ENCODE measurements around the gene CABCOCO1.

Gene CABCOCO1

DNA sequence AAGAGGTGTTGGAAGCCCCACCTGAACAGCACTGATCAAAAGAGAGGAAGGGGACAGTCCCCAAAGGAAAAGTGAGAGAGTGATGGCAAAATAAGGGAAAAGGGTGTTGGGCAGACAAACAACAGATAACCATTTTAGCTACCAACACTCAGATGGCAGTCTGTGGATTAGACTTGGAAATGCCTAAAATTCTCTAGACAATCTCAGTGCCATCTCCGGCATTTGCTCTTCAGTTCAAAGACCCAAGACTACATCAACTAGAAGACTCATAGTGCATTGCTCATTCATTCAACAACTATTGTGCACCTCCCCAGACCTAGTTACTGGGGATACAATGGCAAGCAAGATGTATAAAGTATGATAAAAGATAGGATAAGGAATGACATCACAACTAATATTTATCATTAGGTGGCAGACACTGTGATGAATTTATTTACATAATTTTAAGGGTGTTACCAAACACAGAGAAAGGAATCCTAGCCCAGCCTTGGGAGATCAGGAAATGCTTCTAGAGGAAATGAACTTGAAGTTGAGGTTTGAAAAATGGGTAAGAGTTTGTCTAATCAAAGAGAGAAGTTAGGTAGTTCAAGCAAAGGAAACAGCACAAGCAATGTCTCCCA is 129.5 kb downstream of the CABCOCO1 start:
- H3K27me3 ChIP-seq (ENCODE audit: control insufficient read depth in 1 of 2, insufficient read depth in 2 of 2, low read length in 2 of 2) = no peaks in the 10 kb centered on the region
- no peak overlapping the region for H3K27ac ChIP-seq (ENCODE audit: low read depth, low read length)
- H3K9me3 ChIP-seq (ENCODE audit: low read length) = no peaks in the 10 kb centered on the region
- H3K4me1 ChIP-seq (ENCODE audit: insufficient read depth, low read length) = peaks cover 13% of the 10 kb centered on the region
- no peak overlapping the region for H3K9ac ChIP-seq (ENCODE audit: low read length)
- no peaks in the 10 kb centered on the region for H3K36me3 ChIP-seq (ENCODE audit: insufficient read depth, low read length)
- no peak overlapping the region for H3K4me3 ChIP-seq (ENCODE audit: low read depth in 1 of 2, low read length in 2 of 2)

GRCh38 chr10:61792921-61793320 is 130.2 kb downstream of the CABCOCO1 start:
- Histone ChIP-seq H3K4me1 (ENCODE audit: insufficient read depth, low read length) (peaks cover 9% of the 10 kb centered on the region), H3K36me3 (ENCODE audit: insufficient read depth, low read length) (no peaks in the 10 kb centered on the region), H3K9me3 (ENCODE audit: low read length) (no peaks in the 10 kb centered on the region), H3K4me3 (ENCODE audit: low read depth in 1 of 2, low read length in 2 of 2) (no peak overlapping the region), H3K27me3 (ENCODE audit: control insufficient read depth in 1 of 2, insufficient read depth in 2 of 2, low read length in 2 of 2) (no peaks in the 10 kb centered on the region), H3K27ac (ENCODE audit: low read depth, low read length) (no peak overlapping the region), H3K9ac (ENCODE audit: low read length) (no peak overlapping the region)

- Histone ChIP-seq H3K27ac (ENCODE audit: low read depth, low read length) (no peak overlapping the region), H3K27me3 (ENCODE audit: control insufficient read depth in 1 of 2, insufficient read depth in 2 of 2, low read length in 2 of 2) (no peaks in the 10 kb centered on the region), H3K4me1 (ENCODE audit: insufficient read depth, low read length) (peaks cover 9% of the 10 kb centered on the region), H3K9ac (ENCODE audit: low read length) (no peak overlapping the region), H3K4me3 (ENCODE audit: low read depth in 1 of 2, low read length in 2 of 2) (no peak overlapping the region), H3K36me3 (ENCODE audit: insufficient read depth, low read length) (no peaks in the 10 kb centered on the region), H3K9me3 (ENCODE audit: low read length) (no peaks in the 10 kb centered on the region)
Observed at GRCh38 chr10:61793760-61794703, 131.3 kb downstream of the CABCOCO1 start.

DNA sequence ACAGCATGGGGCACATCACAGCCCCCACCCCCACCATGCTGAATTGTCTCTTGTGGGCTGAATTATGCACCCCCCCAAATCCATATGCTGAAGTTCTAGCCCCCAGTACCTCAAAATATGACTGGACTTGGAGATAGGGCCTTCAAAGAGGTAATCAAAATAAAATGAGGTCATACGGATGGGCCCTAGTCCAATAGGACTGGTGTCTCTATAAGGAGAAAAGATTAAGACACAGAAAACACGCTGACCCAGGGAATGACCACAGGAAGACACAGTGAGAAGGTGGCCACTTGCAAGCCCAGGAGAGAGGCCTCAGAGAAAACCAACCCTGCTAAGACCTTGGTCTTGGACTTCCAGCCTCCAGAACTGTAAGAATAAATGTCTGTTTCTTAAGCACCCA is 132.4 kb downstream of the CABCOCO1 start:
- H3K4me1 ChIP-seq (ENCODE audit: insufficient read depth, low read length) = peaks cover 9% of the 10 kb centered on the region
- H3K27ac ChIP-seq (ENCODE audit: low read depth, low read length) = no peak overlapping the region
- no peaks in the 10 kb centered on the region for H3K36me3 ChIP-seq (ENCODE audit: insufficient read depth, low read length)
- no peaks in the 10 kb centered on the region for H3K27me3 ChIP-seq (ENCODE audit: control insufficient read depth in 1 of 2, insufficient read depth in 2 of 2, low read length in 2 of 2)
- H3K9ac ChIP-seq (ENCODE audit: low read length) = no peak overlapping the region
- no peaks in the 10 kb centered on the region for H3K9me3 ChIP-seq (ENCODE audit: low read length)
- H3K4me3 ChIP-seq (ENCODE audit: low read depth in 1 of 2, low read length in 2 of 2) = no peak overlapping the region

DNA sequence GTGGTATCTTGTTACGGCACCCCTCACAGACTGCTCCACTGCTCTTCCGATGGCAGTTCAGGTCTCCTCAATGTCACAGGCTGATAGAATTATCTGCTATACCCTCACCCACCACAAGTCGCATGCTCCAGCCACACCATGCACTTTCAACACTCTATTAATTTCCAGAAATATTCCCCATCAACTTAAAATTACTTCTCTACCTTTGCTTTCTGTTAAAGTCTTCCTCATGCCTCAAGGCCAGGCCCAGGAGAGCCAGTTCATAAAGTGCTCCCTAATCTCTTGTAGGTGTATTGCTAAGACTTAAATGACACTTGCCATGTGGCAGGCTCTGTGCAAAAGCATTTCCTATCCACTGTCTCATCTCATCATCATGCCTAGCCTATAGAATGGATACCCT is 132.8 kb downstream of the CABCOCO1 start:
- no peaks in the 10 kb centered on the region for H3K9me3 ChIP-seq (ENCODE audit: low read length)
- H3K9ac ChIP-seq (ENCODE audit: low read length) = no peak overlapping the region
- no peak overlapping the region for H3K4me3 ChIP-seq (ENCODE audit: low read depth in 1 of 2, low read length in 2 of 2)
- H3K36me3 ChIP-seq (ENCODE audit: insufficient read depth, low read length) = no peaks in the 10 kb centered on the region
- H3K27ac ChIP-seq (ENCODE audit: low read depth, low read length) = no peak overlapping the region
- no peaks in the 10 kb centered on the region for H3K27me3 ChIP-seq (ENCODE audit: control insufficient read depth in 1 of 2, insufficient read depth in 2 of 2, low read length in 2 of 2)
- peaks cover 9% of the 10 kb centered on the region for H3K4me1 ChIP-seq (ENCODE audit: insufficient read depth, low read length)

- Histone ChIP-seq H3K36me3 (ENCODE audit: insufficient read depth, low read length) (no peaks in the 10 kb centered on the region), H3K4me1 (ENCODE audit: insufficient read depth, low read length) (peaks cover 9% of the 10 kb centered on the region), H3K27ac (ENCODE audit: low read depth, low read length) (no peak overlapping the region), H3K9ac (ENCODE audit: low read length) (no peak overlapping the region), H3K4me3 (ENCODE audit: low read depth in 1 of 2, low read length in 2 of 2) (no peak overlapping the region), H3K27me3 (ENCODE audit: control insufficient read depth in 1 of 2, insufficient read depth in 2 of 2, low read length in 2 of 2) (no peaks in the 10 kb centered on the region), H3K9me3 (ENCODE audit: low read length) (no peaks in the 10 kb centered on the region)
Observed at GRCh38 chr10:61796785-61797184, 134.1 kb downstream of the CABCOCO1 start.

DNA sequence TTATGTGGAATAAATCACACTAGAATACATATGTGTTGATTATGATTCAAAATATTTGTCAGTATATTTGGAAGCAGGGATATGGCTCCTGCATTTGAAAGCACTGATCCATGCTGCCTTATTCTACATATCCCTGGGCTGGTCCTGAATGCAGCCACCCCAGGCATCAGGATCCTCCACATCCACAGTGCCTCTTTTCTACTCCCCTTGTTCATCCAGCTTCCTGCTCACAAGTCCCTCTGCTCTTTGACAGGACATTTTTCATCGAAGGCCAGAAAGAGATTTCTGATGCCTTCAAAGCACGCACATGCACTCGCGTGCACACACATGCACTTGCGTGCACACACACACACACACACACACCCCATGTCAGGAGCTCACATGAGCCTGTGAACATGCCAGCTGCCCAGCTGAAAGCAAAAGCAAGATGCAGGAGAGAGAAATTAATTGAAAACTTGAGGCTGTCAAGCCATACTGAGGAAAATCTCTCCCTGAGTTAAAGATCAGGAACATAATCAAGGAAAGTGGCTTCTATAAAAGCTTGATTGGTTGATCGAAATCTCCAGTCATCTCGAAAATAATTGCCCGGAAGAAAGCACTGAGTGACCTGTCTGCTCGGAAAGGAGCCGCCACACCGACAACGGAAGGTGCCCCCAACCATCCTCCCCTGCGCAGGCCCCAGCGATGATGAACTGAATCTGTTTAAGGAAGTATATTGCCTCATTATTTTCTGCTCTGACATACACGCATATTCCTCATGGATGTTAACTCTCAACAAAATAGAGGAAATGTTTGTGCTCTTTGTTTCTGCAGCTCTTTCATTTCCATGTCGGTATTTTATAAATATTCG is 134.8 kb downstream of the CABCOCO1 start:
- H3K27ac ChIP-seq (ENCODE audit: low read depth, low read length) = no peak overlapping the region
- no peak overlapping the region for H3K9ac ChIP-seq (ENCODE audit: low read length)
- peaks cover 9% of the 10 kb centered on the region for H3K4me1 ChIP-seq (ENCODE audit: insufficient read depth, low read length)
- H3K4me3 ChIP-seq (ENCODE audit: low read depth in 1 of 2, low read length in 2 of 2) = no peak overlapping the region
- H3K27me3 ChIP-seq (ENCODE audit: control insufficient read depth in 1 of 2, insufficient read depth in 2 of 2, low read length in 2 of 2) = no peaks in the 10 kb centered on the region
- H3K9me3 ChIP-seq (ENCODE audit: low read length) = no peaks in the 10 kb centered on the region
- H3K36me3 ChIP-seq (ENCODE audit: insufficient read depth, low read length) = no peaks in the 10 kb centered on the region

DNA sequence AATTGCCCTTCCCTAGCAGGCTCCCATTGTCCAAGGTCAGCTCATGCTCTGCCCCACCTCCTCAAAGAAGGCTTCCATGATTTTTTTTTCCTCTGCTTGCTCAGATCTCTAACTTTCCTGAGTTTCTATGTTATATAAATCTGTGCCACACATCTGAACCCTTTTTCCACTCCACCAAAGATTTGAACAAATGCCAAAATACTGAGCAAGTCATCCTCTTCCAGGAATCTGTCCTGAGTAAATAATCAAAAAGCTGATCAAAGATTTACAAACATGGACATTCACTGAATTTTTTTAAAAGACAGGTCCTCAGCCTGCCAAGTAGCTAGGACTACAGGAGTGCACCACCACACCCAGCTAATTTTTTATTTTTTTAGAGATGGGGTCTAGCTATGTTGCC is 136.0 kb downstream of the CABCOCO1 start:
- no peak overlapping the region for H3K9ac ChIP-seq (ENCODE audit: low read length)

GRCh38 chr10:61801484-61801883 is 138.8 kb downstream of the CABCOCO1 start:
- Histone ChIP-seq H3K9me3 (ENCODE audit: low read length) (no peaks in the 10 kb centered on the region), H3K4me3 (ENCODE audit: low read depth in 1 of 2, low read length in 2 of 2) (no peak overlapping the region), H3K27me3 (ENCODE audit: control insufficient read depth in 1 of 2, insufficient read depth in 2 of 2, low read length in 2 of 2) (no peaks in the 10 kb centered on the region), H3K27ac (ENCODE audit: low read depth, low read length) (no peak overlapping the region), H3K9ac (ENCODE audit: low read length) (no peak overlapping the region), H3K36me3 (ENCODE audit: insufficient read depth, low read length) (no peaks in the 10 kb centered on the region), H3K4me1 (ENCODE audit: insufficient read depth, low read length) (no peaks in the 10 kb centered on the region)

More for the DNA sequence above, 136.0 kb downstream of the CABCOCO1 start:
- Histone ChIP-seq H3K36me3 (ENCODE audit: insufficient read depth, low read length) (no peaks in the 10 kb centered on the region), H3K9me3 (ENCODE audit: low read length) (no peaks in the 10 kb centered on the region), H3K27me3 (ENCODE audit: control insufficient read depth in 1 of 2, insufficient read depth in 2 of 2, low read length in 2 of 2) (no peaks in the 10 kb centered on the region), H3K27ac (ENCODE audit: low read depth, low read length) (no peak overlapping the region), H3K4me1 (ENCODE audit: insufficient read depth, low read length) (peaks cover 7% of the 10 kb centered on the region), H3K4me3 (ENCODE audit: low read depth in 1 of 2, low read length in 2 of 2) (no peak overlapping the region)

DNA sequence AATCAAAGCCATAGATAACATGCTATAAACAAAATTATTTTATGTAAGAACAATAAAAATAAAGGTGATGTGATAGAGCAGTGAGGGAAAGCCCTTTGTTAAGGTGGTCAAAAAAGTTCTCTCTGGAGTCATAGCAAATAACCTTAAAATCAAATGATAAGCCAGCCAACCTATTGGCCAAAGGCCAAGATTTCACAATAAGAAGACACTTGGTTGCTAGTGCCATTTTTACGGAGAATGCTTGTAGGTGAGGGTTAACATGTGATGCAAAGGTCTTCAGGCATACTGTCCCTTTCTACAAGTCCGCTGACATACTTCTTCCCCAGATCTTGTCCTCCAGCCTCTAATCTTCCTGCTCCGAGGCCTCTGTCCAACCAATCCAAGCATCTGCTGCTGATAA is 140.5 kb downstream of the CABCOCO1 start:
- H3K4me1 ChIP-seq (ENCODE audit: insufficient read depth, low read length) = no peaks in the 10 kb centered on the region
- H3K9me3 ChIP-seq (ENCODE audit: low read length) = no peaks in the 10 kb centered on the region
- no peak overlapping the region for H3K4me3 ChIP-seq (ENCODE audit: low read depth in 1 of 2, low read length in 2 of 2)
- no peak overlapping the region for H3K27ac ChIP-seq (ENCODE audit: low read depth, low read length)
- H3K9ac ChIP-seq (ENCODE audit: low read length) = no peak overlapping the region
- H3K36me3 ChIP-seq (ENCODE audit: insufficient read depth, low read length) = no peaks in the 10 kb centered on the region
- no peaks in the 10 kb centered on the region for H3K27me3 ChIP-seq (ENCODE audit: control insufficient read depth in 1 of 2, insufficient read depth in 2 of 2, low read length in 2 of 2)

DNA sequence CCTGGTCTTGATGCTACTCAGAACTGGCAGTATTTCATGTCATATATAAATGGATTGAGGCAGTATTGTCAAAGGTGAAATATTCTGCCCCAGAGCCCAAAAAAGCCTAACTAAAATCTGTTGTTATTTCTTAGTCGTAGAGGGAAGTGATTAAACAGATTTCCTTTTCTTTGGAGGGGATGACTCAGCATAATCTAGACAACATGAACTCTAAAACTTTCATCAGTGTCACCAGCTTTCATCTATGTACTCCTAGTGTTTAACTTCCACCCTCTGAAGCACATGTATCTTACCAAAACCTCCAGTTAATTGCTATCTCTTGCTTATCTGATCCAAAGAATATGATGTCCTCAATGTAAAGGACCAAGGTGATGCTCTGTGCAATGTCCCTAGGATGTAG is 141.7 kb downstream of the CABCOCO1 start:
- Histone ChIP-seq H3K27ac (ENCODE audit: low read depth, low read length) (no peak overlapping the region), H3K4me3 (ENCODE audit: low read depth in 1 of 2, low read length in 2 of 2) (no peak overlapping the region), H3K9ac (ENCODE audit: low read length) (no peak overlapping the region), H3K4me1 (ENCODE audit: insufficient read depth, low read length) (no peaks in the 10 kb centered on the region), H3K9me3 (ENCODE audit: low read length) (no peaks in the 10 kb centered on the region), H3K27me3 (ENCODE audit: control insufficient read depth in 1 of 2, insufficient read depth in 2 of 2, low read length in 2 of 2) (no peaks in the 10 kb centered on the region), H3K36me3 (ENCODE audit: insufficient read depth, low read length) (no peaks in the 10 kb centered on the region)
